Daoy (cell line): ENCODE measurements around the gene ZNF718. TPM values are rescaled to one million over a fixed set of nuclear protein-coding genes. Genes with fewer than 3 reads are reported as not detected.
"Not testable (repeated sequence)": the region's sequence is repeated elsewhere in the genome, so short reads cannot be mapped to it uniquely, and the experiment has no call there.

ENCODE experiments used
- DNase-seq: peaks from one replicate; pipeline ENCODE4 v3.0.0-alpha.2; 2015; ENCODE audit warnings: low read depth
- total RNA-seq: library from RNA; depleted of rRNA; stranded (reverse); fragments of >200 nt; shearing (Covaris generic); gene quantifications from 2 replicates; pipeline ENCODE4 v1.2.3, GENCODE V29; 2014

Gene ZNF718
- total RNA-seq, 1 experiment from 2014 or later = 5.5 TPM

DNA sequence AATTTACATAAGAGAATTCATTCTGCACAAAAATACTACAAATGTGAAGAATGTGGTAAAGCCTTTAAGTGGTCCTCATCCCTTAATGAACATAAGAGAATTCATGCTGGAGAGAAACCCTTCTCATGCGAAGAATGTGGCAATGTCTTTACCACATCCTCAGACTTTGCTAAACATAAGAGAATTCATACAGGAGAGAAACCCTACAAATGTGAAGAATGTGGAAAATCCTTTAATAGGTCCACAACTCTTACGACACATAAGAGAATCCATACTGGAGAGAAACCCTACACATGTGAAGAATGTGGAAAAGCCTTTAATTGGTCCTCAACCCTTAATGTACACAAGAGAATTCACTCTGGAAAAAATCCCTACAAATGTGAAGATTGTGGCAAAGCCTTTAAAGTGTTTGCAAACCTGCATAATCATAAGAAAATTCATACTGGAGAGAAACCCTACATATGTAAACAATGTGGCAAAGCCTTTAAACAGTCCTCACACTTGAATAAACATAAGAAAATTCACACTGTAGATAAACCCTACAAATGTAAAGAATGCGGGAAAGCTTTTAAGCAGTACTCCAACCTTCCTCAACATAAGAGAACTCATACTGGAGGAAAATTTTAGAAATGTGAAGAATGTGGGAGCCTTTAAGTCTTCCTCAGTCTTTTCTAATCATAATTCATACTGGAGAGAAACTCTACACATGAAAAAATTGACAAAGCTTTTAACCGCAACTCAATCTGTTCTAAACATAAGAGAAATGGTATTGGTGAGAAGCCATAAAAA, 37.4 kb downstream of the ZNF718 start:
- no peak for DNase-seq

DNA sequence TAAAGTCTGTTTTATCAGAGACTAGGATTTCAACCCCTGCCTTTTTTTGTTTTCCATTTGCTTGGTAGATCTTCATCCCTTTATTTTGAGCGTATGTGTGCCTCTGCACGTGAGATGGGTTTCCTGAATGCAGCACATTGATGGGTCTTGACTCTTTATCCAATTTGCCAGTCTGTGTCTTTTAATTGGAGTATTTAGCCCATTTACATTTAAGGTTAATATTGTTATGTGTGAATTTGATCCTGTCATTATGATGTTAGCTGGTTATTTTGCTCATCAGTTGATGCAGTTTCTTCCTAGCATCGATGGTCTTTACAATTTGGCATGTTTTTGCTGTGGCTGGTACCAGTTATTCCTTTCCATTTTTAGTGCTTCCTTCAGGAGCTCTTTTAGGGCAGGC, 45.3 kb downstream of the ZNF718 start:
- not testable (repeated sequence) for DNase-seq

DNA sequence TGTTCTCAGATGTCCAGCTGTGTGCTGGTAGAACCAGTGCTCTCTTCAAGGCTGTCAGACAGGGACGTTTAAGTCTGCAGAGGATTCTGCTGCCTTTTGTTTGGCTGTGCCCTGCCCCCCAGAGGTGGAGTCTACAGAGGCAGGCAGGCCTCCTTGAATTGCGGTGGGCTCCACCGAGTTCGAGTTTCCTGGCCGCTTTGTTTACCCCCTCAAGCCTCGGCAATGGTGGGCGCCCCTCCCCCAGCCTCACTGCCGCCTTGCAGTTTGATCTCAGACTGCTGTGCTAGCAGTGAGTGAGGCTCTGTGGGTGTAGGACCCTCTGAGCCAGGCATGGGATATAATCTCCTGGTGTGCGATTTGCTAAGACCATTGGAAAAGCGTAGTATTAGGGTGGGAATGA, 47.0 kb downstream of the ZNF718 start:
- not testable (repeated sequence) for DNase-seq

DNA sequence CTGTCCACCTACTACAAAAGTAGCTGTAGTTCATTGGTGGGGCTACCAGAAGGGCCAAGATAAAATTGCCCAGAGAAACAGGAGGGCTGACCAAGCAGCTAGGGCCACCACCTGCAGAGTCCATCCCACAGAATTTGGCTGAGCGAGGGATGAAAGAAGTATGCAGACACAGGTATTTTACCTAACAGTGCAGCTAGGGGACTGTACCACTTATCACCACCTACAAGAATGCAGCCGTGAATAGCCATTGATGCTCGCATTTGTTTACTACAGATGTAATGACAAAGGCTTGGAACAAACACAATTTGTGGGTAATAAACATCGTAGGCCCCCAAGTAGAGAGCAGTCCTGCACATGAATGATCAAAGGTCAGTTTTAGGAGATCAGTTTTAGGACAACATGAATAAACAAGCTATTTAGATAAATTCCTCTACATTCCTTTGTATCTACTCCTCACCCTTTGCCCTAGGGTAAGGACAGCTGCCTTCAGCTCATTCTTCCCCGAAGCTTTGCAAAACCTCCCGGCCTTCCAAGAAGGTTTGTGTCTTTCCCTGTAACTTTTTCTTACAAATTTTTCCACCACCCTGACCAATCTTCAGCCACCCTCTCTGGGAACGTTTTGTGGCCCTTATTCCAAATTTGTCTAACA, 49.5 kb downstream of the ZNF718 start:
- no peak for DNase-seq

- DNase-seq = no peak
These were observed 51.7 kb downstream of the ZNF718 start for GRCh38 chr4:175986-176385.

GRCh38 chr4:176995-177394, 52.7 kb downstream of the ZNF718 start:
- DNase-seq = no peak

- DNase-seq = not testable (repeated sequence)
These were observed 57.9 kb downstream of the ZNF718 start for GRCh38 chr4:182225-182624.

DNA sequence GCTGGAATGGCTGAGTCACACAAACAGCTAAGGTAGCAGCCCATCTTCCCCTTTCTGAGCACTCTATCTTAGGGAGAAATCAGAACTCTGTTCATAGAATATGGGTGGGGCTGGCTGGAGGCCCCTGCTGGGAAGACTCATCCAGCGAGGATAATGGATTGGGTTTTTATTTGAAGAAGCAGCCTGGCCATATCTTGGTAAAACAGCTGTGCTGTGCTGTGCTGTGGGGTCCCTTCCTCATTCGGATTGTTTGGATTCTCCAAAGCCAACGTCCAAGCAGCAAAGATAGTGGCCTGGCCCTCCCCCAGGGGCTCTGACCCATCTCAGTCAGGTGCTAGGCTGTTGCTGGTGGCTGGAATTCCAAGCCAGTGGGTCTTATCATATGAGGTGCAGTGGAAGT, 63.8 kb downstream of the ZNF718 start:
- no peak for DNase-seq

DNA sequence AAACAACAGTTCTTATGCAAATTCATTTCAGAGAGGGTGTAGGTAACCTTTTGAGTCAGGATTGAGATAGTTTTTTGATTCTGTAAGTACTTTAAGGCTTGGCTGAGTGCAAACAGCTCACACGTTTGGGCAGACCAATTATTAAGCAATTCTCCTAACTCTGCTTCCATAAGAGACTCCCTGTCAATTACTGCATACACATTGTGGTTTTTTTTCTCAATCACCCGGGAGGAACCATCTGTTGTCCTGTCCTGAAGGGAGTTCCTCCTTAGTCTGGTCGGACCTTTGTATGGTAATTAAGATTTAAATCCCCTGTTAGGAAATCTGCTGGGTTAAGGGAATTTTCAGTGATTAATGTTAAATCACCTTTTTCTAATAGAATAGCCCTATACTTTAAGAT, 70.9 kb downstream of the ZNF718 start:
- DNase-seq = not testable (repeated sequence)

DNA sequence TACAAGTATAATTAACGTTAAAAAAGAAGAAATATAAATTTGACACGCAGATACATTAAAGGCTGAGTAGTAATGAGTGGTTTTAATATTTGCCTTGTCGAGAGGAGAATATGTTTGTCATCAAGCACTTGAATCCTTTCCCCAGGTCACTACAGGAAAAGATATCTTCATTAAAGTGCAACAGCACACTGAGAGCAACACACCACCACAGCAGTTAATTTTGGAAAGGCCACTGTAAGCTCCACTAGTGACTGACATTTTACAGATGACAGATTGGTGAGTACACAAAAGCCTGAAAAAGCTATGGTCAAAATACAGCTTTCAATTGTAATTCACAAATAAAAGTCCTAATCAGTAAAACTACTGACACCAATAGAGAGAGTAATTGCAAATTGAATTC, 76.6 kb downstream of the ZNF718 start:
- no peak for DNase-seq

- not testable (repeated sequence) for DNase-seq
These were observed 78.5 kb downstream of the ZNF718 start for GRCh38 chr4:202822-203221.

DNA sequence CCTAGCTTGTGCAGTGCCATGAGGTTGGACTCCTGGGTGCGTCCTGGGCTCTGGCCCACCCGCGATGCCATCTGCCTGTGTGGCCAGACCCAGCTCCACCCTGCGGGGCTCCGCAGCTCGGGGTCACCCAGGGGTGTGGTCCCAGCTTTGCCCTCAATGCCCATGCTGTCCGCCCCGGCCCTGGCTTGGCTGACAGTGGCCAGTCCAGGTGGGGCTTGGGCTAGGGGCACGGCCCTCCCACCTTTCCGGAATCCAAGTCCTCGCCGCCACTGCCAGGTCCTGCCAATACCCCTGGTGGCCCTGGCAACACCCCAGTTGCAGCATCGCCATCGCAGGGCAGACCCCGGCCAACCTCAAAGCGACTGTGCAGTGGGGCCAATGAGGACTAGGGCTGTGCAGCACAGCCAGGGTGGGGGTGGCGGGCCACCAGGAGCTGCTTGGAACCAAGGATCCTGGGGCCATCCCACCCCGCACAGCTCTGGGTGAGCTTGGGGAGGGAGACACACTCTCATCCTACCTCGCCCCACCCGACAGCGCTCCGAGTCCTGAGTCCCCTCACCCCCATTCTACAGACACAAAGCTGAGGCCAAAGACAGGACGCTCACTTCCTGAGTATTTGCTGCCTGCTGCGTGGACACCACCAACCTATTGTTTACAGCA, 80.9 kb downstream of the ZNF718 start:
- no peak for DNase-seq

GRCh38 chr4:206054-206453, 81.8 kb downstream of the ZNF718 start:
- DNase-seq = no peak

GRCh38 chr4:208416-209096, 84.3 kb downstream of the ZNF718 start:
- not testable (repeated sequence) for DNase-seq

GRCh38 chr4:211033-211511, 86.8 kb downstream of the ZNF718 start:
- no peak for DNase-seq

DNA sequence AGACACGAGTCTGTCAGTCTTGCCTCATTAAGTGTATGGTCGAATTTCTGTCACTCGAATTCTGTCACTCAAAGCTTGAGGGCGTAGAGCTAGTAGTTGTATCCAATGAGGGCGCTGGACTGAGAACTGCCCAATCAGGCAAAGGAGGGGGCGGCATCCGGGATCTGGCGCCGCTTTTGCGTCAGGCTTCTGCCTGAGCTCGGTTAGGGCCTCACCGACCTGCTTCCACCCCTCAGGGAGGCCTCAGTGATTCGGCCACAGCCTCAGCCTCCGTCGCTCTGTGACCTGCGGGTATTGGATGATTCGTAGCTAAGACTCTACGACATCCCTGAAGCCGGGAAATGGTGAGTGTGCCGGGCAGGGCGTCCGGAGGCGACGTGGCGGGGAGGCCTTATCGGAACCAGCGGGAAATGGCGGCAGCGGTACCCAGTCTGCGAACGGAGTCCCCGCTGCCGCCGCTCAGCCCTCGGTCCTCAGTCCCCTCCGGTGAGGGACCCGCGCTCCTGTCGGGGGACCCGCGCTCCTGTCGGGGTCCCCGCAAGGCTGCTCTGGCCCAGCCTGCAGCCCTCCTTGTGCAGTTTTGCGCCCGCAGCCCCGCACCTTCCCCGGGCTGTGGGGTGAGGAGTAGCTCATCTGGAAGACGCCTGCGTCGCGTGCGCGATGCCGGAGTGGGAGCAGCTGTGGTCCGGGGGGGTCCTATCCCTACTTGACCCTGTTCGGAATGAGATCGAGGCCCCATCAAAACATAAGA, 88.3 kb downstream of the ZNF718 start:
- no peak for DNase-seq

- not testable (repeated sequence) for DNase-seq
These were observed 88.9 kb downstream of the ZNF718 start for GRCh38 chr4:213189-213535.
